Testis (tissue), 2 donors: ENCODE results near the gene GABRB2.

Experiments used
- POLR2A ChIP-seq: fragments of 450-650 bp; IDR thresholded peaks from one replicate; pipeline ENCODE4 v1.6.1; 2017; ENCODE audit warnings: antibody characterized with exemption, mild to moderate bottlenecking, moderate library complexity
- TF ChIP-seq, protein P1 (sequence below), 3 experiments: fragments of 450-650 bp in 2 of 3; fragments of 200-600 bp in 1 of 3; sonication (generic) in 1 of 3; IDR thresholded peaks; one replicate each; pipeline ENCODE4 v1.5.1; 2016 to 2019; ENCODE audit warnings: antibody characterized with exemption in 3 of 3, mild to moderate bottlenecking in 2 of 3, moderate library complexity in 1 of 3

DNA sequence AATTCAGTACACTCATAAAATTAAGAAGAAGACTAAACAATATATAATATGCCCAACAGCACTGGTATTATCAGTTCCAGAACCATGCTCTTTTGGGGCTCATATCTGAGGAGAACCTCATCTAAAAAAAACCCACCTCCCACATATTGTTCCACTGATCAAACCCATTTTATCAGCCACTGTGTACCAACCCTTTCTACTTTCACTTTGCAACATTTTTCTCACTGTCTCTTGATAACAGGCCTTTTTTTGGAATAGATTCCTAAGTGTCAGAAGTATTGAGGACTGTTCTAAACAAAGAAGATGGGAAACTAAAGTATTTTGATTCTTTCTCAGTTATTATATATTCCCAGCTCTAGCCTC lies 173.2 kb downstream of the GABRB2 start:
- TF ChIP-seq POLR2A: no peak
- TF ChIP-seq, protein P1, sequence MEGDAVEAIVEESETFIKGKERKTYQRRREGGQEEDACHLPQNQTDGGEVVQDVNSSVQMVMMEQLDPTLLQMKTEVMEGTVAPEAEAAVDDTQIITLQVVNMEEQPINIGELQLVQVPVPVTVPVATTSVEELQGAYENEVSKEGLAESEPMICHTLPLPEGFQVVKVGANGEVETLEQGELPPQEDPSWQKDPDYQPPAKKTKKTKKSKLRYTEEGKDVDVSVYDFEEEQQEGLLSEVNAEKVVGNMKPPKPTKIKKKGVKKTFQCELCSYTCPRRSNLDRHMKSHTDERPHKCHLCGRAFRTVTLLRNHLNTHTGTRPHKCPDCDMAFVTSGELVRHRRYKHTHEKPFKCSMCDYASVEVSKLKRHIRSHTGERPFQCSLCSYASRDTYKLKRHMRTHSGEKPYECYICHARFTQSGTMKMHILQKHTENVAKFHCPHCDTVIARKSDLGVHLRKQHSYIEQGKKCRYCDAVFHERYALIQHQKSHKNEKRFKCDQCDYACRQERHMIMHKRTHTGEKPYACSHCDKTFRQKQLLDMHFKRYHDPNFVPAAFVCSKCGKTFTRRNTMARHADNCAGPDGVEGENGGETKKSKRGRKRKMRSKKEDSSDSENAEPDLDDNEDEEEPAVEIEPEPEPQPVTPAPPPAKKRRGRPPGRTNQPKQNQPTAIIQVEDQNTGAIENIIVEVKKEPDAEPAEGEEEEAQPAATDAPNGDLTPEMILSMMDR (IDR thresholded peaks at IDR 0.05): no peak
